Gastrocnemius medialis (tissue), 4 donors: ENCODE results near the gene FFAR4. TPM values are rescaled to one million over a fixed set of nuclear protein-coding genes. Genes with fewer than 3 reads are reported as not detected.

Source experiments
- ATAC-seq, 2 donors: fragments of 150-250 bp; one replicate each; pipeline ENCODE4 v1.9.1; 2016
- DNase-seq, 2 donors: peaks; one replicate each; pipeline ENCODE4 v3.0.0-alpha.2; 2019
- H3K27ac ChIP-seq, 4 donors: fragments of 200-600 bp; sonication (generic); 1 replicate in 1 of 4; 2 replicates in 3 of 4; pipeline ENCODE4 v1.5.1; 2016 to 2018; ENCODE audit warnings: mild to moderate bottlenecking in 2 of 4, moderate library complexity in 1 of 4
- H3K27me3 ChIP-seq, 3 donors: fragments of 200-600 bp; sonication (generic) in 2 of 3; 1 replicate in 1 of 3; 2 replicates in 2 of 3; pipeline versions ENCODE4 v1.5.1 to v1.6.0; 2016 to 2019; ENCODE audit warnings: mild to moderate bottlenecking in 1 of 3, moderate library complexity in 1 of 3
- H3K36me3 ChIP-seq, 2 donors: fragments of 200-600 bp; sonication (generic) in 1 of 2; one replicate each; pipeline ENCODE4 v1.5.1; 2017 to 2018
- H3K4me1 ChIP-seq, 2 donors: fragments of 200-600 bp; sonication (generic) in 1 of 2; one replicate each; pipeline ENCODE4 v1.5.1; 2016 to 2017; ENCODE audit warnings: mild to moderate bottlenecking in 2 of 2
- H3K4me3 ChIP-seq, 4 donors: fragments of 200-600 bp; sonication (generic) in 3 of 4; 1 replicate in 1 of 4; 2 replicates in 3 of 4; pipeline ENCODE4 v1.5.1; 2016 to 2019; ENCODE audit warnings: mild to moderate bottlenecking in 2 of 4
- H3K9me3 ChIP-seq, 3 donors: fragments of 200-600 bp; sonication (generic) in 2 of 3; 1 replicate in 1 of 3; 2 replicates in 2 of 3; pipeline ENCODE4 v1.5.1; 2016 to 2019
- POLR2A ChIP-seq, 2 donors: fragments of 450-650 bp; IDR thresholded peaks; one replicate each; pipeline ENCODE4 v1.6.1; 2017; ENCODE audit warnings: antibody characterized with exemption in 2 of 2, mild to moderate bottlenecking in 2 of 2, moderate library complexity in 2 of 2
- in situ Hi-C, 4 donors: fragments of 200-750 bp; cut with MboI; loops; one replicate each; pipeline versions ENCODE4 v1.15.0 to v1.8.0; 2017; ENCODE audit warnings: low sequenced_read_pairs in 4 of 4
- intact Hi-C: fragments of 100-400 bp; cut with DNase I; formaldehyde crosslinking; loops from one replicate; pipeline ENCODE4 v1.15.1; 2023; ENCODE audit warnings: low total_unique reads
- total RNA-seq, 4 donors: library from RNA; depleted of rRNA; stranded (reverse); fragments of >200 nt; gene quantifications; one replicate each; pipeline versions ENCODE4 v1.1.0 to v1.2.3, GENCODE V29; 2016
- TF ChIP-seq, protein P1 (sequence below), 5 experiments: fragments of 450-650 bp in 3 of 5; fragments of 200-600 bp in 2 of 5; sonication (generic) in 2 of 5; IDR thresholded peaks in 4 of 5; conservative IDR thresholded peaks in 1 of 5; 1 replicate in 4 of 5; 2 replicates in 1 of 5; pipeline ENCODE4 v1.5.1; 2016 to 2019; ENCODE audit warnings: antibody characterized with exemption in 5 of 5, mild to moderate bottlenecking in 3 of 5, moderate library complexity in 3 of 5

FFAR4 gene
- total RNA-seq, 4 donors from 2014 or later: 0.10 to 0.17 TPM; not detected in 2

DNA sequence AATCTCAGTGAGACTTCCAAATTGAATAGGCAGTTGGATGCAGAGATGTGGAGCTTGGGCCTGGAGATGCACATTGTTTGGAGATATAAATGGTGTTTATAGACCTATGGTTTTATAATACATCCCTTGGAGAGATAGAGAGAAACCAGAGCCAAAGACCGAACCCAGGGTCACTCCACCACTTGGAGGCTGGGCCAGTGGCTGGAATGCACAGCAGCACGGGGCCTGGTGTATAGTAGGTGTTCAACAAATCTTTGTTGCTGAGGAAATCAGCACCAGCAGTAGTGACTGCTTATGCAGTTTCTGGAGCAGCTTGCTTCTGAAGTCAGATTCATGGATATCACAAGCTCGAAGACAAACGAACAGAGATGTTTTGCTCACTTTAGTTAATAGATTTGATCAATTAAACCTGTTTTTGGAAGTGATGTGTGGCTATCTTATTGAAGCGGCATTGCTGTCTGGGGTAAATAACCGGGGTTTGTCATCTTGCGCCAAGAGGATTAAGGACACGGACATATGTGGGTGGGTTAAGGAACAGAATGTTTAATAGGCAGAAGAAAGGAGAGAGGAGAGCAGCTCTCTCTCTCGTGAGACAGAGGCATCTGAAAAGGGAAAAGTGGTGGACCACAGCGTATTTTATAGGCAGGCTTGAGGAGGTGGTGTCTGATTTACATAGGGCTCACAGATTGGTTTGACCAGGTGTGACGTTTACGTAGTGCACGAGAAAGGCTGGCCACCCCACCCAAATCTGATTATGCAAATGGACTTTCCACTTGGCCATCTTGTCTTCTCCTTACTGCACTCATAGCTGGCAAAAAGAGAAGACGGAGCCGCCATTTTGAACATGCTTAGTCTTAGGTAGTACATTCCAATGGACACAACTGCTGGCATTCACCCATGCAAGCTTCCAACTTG lies 23.4 kb downstream of the FFAR4 start:
- intact Hi-C loops (no loop called here), in situ Hi-C loops (no loop called here)
- H3K36me3 ChIP-seq: no peaks in the 10 kb centered on the region
- no peak for DNase-seq
- no peak overlapping the region for H3K4me3 ChIP-seq
- TF ChIP-seq, protein P1, sequence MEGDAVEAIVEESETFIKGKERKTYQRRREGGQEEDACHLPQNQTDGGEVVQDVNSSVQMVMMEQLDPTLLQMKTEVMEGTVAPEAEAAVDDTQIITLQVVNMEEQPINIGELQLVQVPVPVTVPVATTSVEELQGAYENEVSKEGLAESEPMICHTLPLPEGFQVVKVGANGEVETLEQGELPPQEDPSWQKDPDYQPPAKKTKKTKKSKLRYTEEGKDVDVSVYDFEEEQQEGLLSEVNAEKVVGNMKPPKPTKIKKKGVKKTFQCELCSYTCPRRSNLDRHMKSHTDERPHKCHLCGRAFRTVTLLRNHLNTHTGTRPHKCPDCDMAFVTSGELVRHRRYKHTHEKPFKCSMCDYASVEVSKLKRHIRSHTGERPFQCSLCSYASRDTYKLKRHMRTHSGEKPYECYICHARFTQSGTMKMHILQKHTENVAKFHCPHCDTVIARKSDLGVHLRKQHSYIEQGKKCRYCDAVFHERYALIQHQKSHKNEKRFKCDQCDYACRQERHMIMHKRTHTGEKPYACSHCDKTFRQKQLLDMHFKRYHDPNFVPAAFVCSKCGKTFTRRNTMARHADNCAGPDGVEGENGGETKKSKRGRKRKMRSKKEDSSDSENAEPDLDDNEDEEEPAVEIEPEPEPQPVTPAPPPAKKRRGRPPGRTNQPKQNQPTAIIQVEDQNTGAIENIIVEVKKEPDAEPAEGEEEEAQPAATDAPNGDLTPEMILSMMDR (IDR thresholded peaks at IDR 0.05 in 4 of 5, conservative IDR thresholded peaks at IDR 0.05 in 1 of 5): no peak
- no peak for TF ChIP-seq POLR2A (IDR thresholded peaks at IDR 0.05)
- no peaks in the 10 kb centered on the region for H3K4me1 ChIP-seq
- H3K27me3 ChIP-seq: no peaks in the 10 kb centered on the region
- no peak for ATAC-seq
- H3K9me3 ChIP-seq: no peaks in the 10 kb centered on the region
- no peak overlapping the region for H3K27ac ChIP-seq

GRCh38 chr10:93590638-93591037 lies 24.2 kb downstream of the FFAR4 start:
- in situ Hi-C loops (no loop called here), intact Hi-C loops (no loop called here)
- Histone ChIP-seq H3K4me3 (no peak overlapping the region), H3K4me1 (no peaks in the 10 kb centered on the region), H3K27ac (no peak overlapping the region), H3K36me3 (no peaks in the 10 kb centered on the region), H3K9me3 (no peaks in the 10 kb centered on the region), H3K27me3 (no peaks in the 10 kb centered on the region)
- DNase-seq (no peak), ATAC-seq (no peak)
- TF ChIP-seq, protein P1 (IDR thresholded peaks at IDR 0.05 in 4 of 5, conservative IDR thresholded peaks at IDR 0.05 in 1 of 5): no peak
- TF ChIP-seq POLR2A (IDR thresholded peaks at IDR 0.05): no peak

DNA sequence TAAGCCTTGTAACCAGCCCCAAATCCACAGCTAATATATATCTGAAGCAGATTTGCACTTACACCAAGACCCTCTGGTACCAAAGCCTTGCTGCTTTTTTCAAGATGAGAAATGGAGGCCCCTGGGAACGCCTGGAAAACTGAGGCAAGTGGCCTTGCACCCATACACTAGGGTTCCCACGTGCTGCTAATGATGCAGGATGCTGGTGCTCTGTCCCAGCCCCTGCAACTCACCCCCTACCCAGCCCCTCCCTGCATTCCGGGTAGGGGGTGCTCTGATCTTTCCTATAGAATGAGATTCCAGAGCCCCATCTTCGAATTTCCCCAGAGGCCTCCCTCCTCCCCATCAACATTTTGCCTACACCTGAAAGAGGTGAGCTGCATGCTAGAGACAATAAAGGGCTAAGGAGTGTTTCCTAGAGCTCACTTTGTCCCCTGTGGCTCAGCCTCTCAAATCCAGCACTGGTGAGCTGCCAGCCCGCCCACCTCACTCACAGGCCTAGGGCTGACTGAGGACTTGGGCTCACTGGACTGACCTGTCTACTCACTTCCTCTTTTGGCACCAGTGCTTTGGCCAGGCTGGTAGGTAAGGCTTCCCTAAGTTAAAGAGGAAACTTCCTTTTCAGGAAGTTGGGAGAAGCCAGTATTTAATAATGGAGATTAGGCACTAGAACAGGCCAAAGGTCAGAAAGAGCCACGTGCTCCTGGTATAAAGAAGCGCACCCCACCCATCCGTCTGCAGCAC lies 24.8 kb downstream of the FFAR4 start:
- no peak for DNase-seq
- peak in 1 of 2 donors; percentile 49 for ATAC-seq
- Histone ChIP-seq H3K27me3 (no peaks in the 10 kb centered on the region), H3K4me1 (no peaks in the 10 kb centered on the region), H3K4me3 (no peak overlapping the region), H3K9me3 (no peaks in the 10 kb centered on the region), H3K27ac (no peak overlapping the region), H3K36me3 (no peaks in the 10 kb centered on the region)
- intact Hi-C loops (no loop called here), in situ Hi-C loops (no loop called here)
- TF ChIP-seq, protein P1 (IDR thresholded peaks at IDR 0.05 in 4 of 5, conservative IDR thresholded peaks at IDR 0.05 in 1 of 5): no peak
- TF ChIP-seq POLR2A (IDR thresholded peaks at IDR 0.05): no peak

DNA sequence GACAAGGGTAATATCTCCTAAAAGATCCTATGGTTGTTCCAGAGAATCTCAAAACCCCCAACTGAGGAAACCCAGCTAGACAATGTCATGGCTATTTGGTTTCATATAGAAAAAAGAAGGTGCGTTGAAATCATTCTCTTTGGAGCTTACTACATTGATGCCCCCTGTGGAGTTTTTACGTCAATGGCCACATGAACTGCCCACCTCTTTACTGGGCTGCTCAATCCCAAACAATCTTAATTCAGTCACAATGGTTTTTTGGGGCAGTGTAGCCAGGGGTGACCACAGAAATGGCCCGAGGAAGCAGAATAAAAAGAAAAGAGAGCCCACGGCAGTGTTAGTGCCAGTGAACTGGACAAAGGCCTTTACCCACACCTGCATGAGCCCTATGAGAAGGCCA lies 26.8 kb downstream of the FFAR4 start:
- no peak overlapping the region for H3K4me3 ChIP-seq
- H3K27me3 ChIP-seq: no peaks in the 10 kb centered on the region
- in situ Hi-C loops (no loop called here), intact Hi-C loops (no loop called here)
- H3K4me1 ChIP-seq: no peaks in the 10 kb centered on the region
- no peak for ATAC-seq
- no peak for TF ChIP-seq POLR2A (IDR thresholded peaks at IDR 0.05)
- TF ChIP-seq, protein P1 (IDR thresholded peaks at IDR 0.05 in 4 of 5, conservative IDR thresholded peaks at IDR 0.05 in 1 of 5): no peak
- no peaks in the 10 kb centered on the region for H3K36me3 ChIP-seq
- H3K27ac ChIP-seq: no peak overlapping the region
- no peak for DNase-seq
- H3K9me3 ChIP-seq: no peaks in the 10 kb centered on the region
